GM18951 (cell line): ENCODE data around the gene SIK2.

Experiments used
- POLR2A ChIP-seq: IDR thresholded peaks from 4 replicates; pipeline ENCODE4 v1.6.1; 2011; ENCODE audit warnings: mild to moderate bottlenecking; ENCODE audit not compliant: insufficient read length, insufficient read depth; ENCODE audit errors: extremely low read depth
- in situ Hi-C: fragments of 300-500 bp; cut with MboI; formaldehyde crosslinking; loops from one replicate; pipeline ENCODE4 v1.12.0; 2022; ENCODE audit warnings: low sequenced_read_pairs, mixed read lengths, inconsistent platforms; ENCODE audit not compliant: unreplicated experiment

The SIK2 gene

DNA sequence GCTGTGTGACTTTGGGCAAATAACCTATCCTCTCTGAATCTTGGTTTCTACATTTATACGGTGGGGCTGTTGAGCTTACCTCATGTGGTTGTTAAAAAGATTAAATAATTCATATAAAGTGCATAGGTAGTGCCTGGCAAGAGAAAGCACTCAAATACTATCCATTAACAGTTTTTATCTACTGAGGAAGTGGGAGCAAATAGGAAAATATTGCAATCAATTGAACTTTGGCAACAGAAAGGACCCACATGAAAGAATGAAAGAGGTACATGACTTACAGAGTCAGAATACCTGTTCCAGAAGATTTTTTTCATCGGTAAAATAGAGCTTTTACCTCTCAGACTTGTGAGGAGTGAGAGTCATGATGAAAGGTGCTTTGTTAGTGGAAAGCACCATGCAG is 170.3 kb downstream of the SIK2 start:
- TF ChIP-seq POLR2A, result no peak
- in situ Hi-C loops, result no loop called here

DNA sequence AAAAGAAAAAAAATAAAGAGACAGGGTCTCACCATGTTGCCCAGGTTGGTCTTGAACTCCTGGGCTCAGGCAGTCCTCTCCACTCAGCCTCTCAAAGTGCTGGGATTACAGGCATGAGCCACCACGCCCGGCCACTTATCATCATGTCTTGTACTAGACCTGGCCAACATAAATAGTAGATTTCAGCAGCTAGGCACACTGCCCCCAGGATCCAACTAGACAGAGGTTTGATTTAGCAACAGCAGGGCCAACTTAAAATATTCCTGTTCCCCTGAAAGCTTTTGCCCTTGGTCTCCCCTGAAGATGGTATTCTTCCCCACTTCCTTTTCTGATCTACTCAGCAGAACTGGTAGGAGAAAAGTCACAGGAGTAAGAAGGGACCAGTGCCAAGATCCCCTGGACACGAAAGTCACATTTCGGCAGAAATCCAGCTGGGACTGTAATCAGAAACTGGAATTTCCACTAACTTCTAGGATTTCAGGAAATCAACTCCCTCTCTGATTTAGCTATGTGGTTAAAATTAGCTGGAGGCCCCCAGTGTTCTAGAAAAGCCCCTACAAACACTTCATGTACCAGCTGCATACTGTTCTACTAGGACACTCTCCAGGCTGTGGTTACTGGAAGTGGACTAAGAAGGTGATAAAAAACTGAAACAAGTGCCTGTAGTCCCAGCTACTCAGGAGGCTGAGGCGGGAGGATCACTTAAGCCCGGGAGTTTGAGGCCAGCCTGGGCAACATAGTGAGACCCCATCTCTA is 172.9 kb downstream of the SIK2 start:
- TF ChIP-seq POLR2A, result no peak
- in situ Hi-C loops, result no loop called here

DNA sequence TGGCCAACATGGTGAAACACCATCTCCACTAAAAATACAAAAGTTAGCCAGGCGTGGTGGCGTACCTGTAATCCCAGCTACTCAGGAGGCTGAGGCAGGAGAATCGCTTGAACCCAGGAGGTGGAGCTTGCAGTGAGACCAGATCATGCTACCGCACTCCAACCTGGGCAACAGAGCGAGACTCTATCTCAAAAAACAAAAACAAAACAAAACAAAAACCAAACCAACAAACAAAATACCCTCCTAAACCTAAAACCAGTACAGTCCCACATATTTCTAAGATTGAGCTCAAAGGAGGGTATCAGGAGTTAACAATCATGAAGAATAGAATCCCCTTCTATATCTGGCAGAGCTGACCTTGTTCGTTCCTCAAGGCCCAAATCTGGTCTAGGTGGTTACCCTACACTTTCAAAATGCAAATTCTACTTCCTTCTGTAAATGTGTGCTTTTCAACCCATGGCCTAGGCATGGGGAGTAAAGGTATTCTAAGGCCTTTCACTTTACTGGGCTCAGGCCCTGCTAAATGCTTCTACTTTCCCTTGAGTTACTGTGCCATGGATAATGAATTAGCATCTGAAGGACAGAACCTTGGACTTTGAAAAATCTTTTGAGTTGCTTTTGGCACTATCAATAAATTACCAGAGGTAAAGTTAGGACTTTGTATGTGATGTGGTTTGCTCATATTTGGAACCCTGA is 174.3 kb downstream of the SIK2 start:
- in situ Hi-C loops, result no loop called here
- no peak for TF ChIP-seq POLR2A

DNA sequence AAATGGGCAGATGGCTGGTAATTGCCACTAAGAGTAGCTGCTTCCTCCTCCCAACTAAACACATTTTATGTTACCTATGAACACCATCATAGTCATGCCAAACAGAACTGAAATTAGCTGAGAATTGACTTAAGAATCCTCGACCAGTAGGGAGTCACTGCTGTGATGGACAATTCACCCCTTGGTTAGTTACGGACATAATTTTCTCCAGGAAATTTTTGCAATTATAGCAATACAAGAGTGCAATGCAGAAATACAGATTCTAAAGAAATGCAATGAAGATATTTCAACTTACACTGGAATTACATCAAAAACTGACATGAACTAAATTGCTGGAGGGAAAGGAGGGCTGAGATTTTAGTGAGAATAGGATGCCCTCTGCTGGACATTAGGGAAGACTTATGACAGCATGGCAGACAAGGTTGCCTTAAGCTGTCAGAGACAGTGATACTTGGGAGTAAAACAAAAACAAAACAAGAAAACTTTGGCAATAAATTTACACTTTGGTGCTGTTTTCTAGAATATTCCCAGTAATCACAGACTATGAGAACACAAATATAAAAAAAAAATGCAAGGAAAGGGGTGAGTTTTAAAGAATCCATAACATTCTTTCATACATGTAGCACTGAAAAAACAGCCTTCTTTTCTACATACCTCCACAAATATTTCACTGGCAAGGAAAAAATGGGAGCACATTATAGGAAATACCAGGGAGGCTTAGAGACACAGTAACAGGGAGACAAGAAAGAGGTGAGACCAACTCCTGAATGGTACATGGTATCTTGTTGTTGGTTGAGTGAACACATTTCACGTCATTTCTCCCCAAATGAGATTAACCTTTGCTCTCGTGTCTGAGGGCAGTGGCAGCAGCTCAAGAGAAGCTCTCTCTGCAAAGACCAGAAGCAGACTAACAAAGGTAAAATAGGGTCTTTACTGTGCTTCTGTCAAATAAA is 175.1 kb downstream of the SIK2 start:
- in situ Hi-C loops, result no loop called here
- no peak for TF ChIP-seq POLR2A

DNA sequence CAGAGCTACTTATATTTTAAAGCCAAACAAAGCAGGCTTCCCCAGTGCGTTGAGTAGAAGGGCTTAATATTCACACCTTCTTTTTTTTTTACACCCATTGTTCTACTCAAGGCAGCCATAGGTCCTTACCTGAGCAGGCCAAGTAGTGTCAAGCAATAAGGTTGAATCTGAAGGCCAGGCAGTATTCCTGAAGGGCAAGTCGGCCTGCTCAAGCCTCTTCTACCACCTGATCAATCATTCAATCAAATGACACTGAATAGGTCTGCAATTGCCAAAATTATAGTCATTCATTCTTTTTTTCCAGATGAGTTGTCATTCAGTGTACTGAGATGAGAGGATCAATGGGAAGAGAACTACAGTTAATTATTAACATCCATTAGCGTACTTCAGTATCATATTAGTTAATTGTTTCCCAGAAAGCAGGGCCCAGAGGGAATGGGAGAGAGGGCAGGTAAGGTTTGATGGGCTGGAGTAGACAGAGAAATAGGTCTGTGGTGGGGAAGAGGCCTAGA is 175.9 kb downstream of the SIK2 start:
- no peak for TF ChIP-seq POLR2A
- in situ Hi-C loops, result no loop called here

DNA sequence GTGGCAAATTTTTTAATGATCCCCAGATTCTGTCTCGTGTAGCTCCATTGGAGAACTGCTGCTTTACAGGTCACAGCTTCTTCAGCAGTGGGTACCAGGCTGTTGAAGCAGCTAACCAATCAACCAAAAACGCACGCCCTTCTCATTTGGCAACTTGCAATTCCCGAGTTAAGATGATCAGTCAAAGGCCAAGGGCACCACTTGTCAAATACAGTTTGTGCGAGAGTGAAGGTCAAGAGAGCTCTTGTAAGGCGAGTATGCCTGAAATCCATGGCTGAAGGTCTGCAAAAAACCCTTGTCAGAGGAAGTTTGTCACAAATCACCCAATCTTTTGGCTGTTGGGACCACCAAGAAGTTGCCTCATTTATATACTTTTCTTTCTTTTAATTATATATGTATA is 176.9 kb downstream of the SIK2 start:
- no peak for TF ChIP-seq POLR2A
- in situ Hi-C loops, result no loop called here
